HEK293T (cell line): Measurements from ENCODE around the gene SMPD4.

Experiments used
- ELF4 ChIP-seq: fragments of 450-650 bp; IDR thresholded peaks from 2 replicates; pipeline ENCODE4 v1.6.1; 2017; ENCODE audit warnings: antibody characterized with exemption
- FOXA1 ChIP-seq: fragments of 450-650 bp; IDR thresholded peaks from 2 replicates; pipeline ENCODE4 v1.6.1; 2016; ENCODE audit warnings: mild to moderate bottlenecking
- FOXK2 ChIP-seq: fragments of 450-650 bp; IDR thresholded peaks from 2 replicates; pipeline ENCODE4 v1.6.1; 2016; ENCODE audit warnings: mild to moderate bottlenecking
- FOXM1 ChIP-seq: fragments of 450-650 bp; IDR thresholded peaks from 2 replicates; pipeline ENCODE4 v1.6.1; 2017; ENCODE audit warnings: mild to moderate bottlenecking, borderline replicate concordance
- NFRKB ChIP-seq: fragments of 450-650 bp; IDR thresholded peaks from 2 replicates; pipeline ENCODE4 v1.6.1; 2016; ENCODE audit warnings: mild to moderate bottlenecking, moderate library complexity
- PKNOX1 ChIP-seq: fragments of 450-650 bp; IDR thresholded peaks from 2 replicates; pipeline ENCODE4 v1.6.1; 2016
- SP1 ChIP-seq: fragments of 450-650 bp; IDR thresholded peaks from 2 replicates; pipeline ENCODE4 v1.6.1; 2017
- SUZ12 ChIP-seq: fragments of 450-650 bp; IDR thresholded peaks from 2 replicates; pipeline ENCODE4 v1.6.1; 2016; ENCODE audit warnings: mild to moderate bottlenecking

DNA sequence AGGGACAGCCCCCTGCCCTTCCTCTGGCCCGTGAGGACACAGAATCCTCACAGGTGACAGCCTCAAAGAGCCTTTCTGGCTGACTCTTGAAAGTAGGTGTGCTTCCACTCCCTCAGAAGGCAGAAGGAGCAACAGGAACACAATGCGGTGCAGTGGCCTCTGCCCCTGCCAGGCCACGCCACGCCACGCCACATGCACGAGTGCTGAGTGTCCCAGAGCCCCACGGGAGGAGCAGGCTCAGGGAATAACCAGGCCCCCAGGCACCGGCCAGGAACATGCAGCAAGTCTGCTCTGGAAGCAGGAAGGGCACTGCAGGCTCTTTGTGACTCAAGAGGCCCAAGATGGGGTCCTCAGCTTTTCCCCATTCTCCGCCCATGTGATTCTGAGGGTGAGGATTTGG, 18.4 kb downstream of the SMPD4 start:
- TF ChIP-seq FOXA1: no peak
- no peak for TF ChIP-seq SUZ12
- TF ChIP-seq SP1: no peak
- no peak for TF ChIP-seq ELF4
- TF ChIP-seq PKNOX1: no peak
- no peak for TF ChIP-seq FOXM1
- TF ChIP-seq NFRKB: no peak
- TF ChIP-seq FOXK2: no peak
